BLaER1 treated with 17β-estradiol and CSF1 and Interleukin-3, amounts not matched to agents 10 nM and 100 nM (cell line): ENCODE data around the gene STON1.
"Not testable (repeated sequence)": the region's sequence is repeated elsewhere in the genome, so short reads cannot be mapped to it uniquely, and the experiment has no call there.

Experiments used
- H3K27ac ChIP-seq, 11 experiments: shearing (Covaris generic); formaldehyde crosslinking; 2 replicates each; pipeline ENCODE4 v1.8.1; 2022
- H3K27me3 ChIP-seq, 11 experiments: shearing (Covaris generic); formaldehyde crosslinking; 2 replicates each; pipeline ENCODE4 v1.8.1; 2022
- H3K36me3 ChIP-seq, 11 experiments: shearing (Covaris generic); formaldehyde crosslinking; 2 replicates each; pipeline ENCODE4 v1.8.1; 2022
- H3K4me1 ChIP-seq, 10 experiments: shearing (Covaris generic); formaldehyde crosslinking; 2 replicates each; pipeline ENCODE4 v1.8.1; 2022
- H3K4me2 ChIP-seq, 11 experiments: shearing (Covaris generic); formaldehyde crosslinking; 2 replicates each; pipeline ENCODE4 v1.8.1; 2022
- H3K4me3 ChIP-seq, 10 experiments: shearing (Covaris generic); formaldehyde crosslinking; 2 replicates each; pipeline ENCODE4 v1.8.1; 2022
- H3K9ac ChIP-seq, 11 experiments: shearing (Covaris generic); formaldehyde crosslinking; 2 replicates each; pipeline ENCODE4 v1.8.1; 2022
- H3K9me3 ChIP-seq, 11 experiments: shearing (Covaris generic); formaldehyde crosslinking; replicated peaks in 1 of 11; 2 replicates each; pipeline ENCODE4 v1.8.1; 2022
- H4K20me1 ChIP-seq, 11 experiments: shearing (Covaris generic); formaldehyde crosslinking; 2 replicates each; pipeline ENCODE4 v1.8.1; 2022
- Cebpa-rat ChIP-seq, 11 experiments: shearing (Covaris generic); IDR thresholded peaks; 2 replicates each; pipeline ENCODE4 v1.8.1; 2022

STON1 gene

GRCh38 chr2:48590017-48590416 lies 60.1 kb downstream of the STON1 start:
- 0 out of 20 replicates have a peak, but pooled peaks cover 0 to 5% (median 0%) of the 10 kb centered on the region in 10 experiments for H3K4me1 ChIP-seq
- TF ChIP-seq Cebpa-rat (IDR thresholded peaks at IDR 0.05), result no peak
- no peak overlapping the region for H3K4me2 ChIP-seq

GRCh38 chr2:48592067-48592466 lies 62.1 kb downstream of the STON1 start:
- H3K27me3 ChIP-seq, result no peaks in the 10 kb centered on the region
- no peak overlapping the region for H3K9ac ChIP-seq
- 0 out of 20 replicates have a peak, but pooled peaks cover 0 to 5% (median 0%) of the 10 kb centered on the region in 10 experiments for H3K4me1 ChIP-seq
- no peak overlapping the region for H3K4me2 ChIP-seq
- no peaks in the 10 kb centered on the region for H4K20me1 ChIP-seq
- no peaks in the 10 kb centered on the region for H3K9me3 ChIP-seq
- no peak overlapping the region for H3K27ac ChIP-seq
- no peaks in the 10 kb centered on the region; a peak in 1 of 22 replicates for H3K36me3 ChIP-seq
- H3K4me3 ChIP-seq, result no peak overlapping the region
- no peak for TF ChIP-seq Cebpa-rat (IDR thresholded peaks at IDR 0.05)

More at GRCh38 chr2:48590017-48590416, 60.1 kb downstream of the STON1 start:
- Histone ChIP-seq H3K36me3 (no peaks in the 10 kb centered on the region), H3K27me3 (no peaks in the 10 kb centered on the region), H4K20me1 (no peaks in the 10 kb centered on the region; a peak in 1 of 22 replicates), H3K9me3 (no peaks in the 10 kb centered on the region), H3K4me3 (no peak overlapping the region), H3K9ac (no peak overlapping the region), H3K27ac (no peak overlapping the region)

DNA sequence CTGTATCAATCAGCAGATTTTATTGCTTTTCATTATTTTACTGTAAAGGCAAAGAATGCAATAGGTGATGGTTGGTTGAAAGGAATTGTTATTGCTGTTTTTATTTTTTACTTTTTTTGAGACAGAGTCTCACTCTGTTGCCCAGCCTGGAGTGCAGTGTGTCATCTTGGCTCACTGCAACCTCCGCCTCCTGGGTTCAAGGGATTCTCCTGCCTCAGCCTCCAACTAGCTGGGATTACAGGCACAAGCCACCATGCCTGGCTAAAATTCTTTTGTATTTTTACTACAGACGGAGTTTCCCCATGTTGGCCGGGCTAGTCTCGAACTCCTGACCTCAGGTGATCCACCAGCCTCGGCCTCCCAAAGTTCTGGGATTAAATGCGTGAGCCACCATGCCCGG lies 66.8 kb downstream of the STON1 start:
- H3K27me3 ChIP-seq, H3K36me3 ChIP-seq, H3K4me3 ChIP-seq, H3K27ac ChIP-seq, H3K4me1 ChIP-seq, H3K9me3 ChIP-seq, H3K4me2 ChIP-seq, H3K9ac ChIP-seq, H4K20me1 ChIP-seq: not testable (repeated sequence)

- Histone ChIP-seq H3K4me1 (no peaks in the 10 kb centered on the region), H3K9me3 (no peaks in the 10 kb centered on the region), H4K20me1 (no peaks in the 10 kb centered on the region), H3K27me3 (no peaks in the 10 kb centered on the region), H3K27ac (no peak overlapping the region), H3K4me3 (no peak overlapping the region), H3K36me3 (no peaks in the 10 kb centered on the region; a peak in 1 of 22 replicates), H3K9ac (no peak overlapping the region; a peak in 1 of 22 replicates), H3K4me2 (no peak overlapping the region)
- no peak for TF ChIP-seq Cebpa-rat (IDR thresholded peaks at IDR 0.05)
Measured at GRCh38 chr2:48597492-48597891, 67.5 kb downstream of the STON1 start.

DNA sequence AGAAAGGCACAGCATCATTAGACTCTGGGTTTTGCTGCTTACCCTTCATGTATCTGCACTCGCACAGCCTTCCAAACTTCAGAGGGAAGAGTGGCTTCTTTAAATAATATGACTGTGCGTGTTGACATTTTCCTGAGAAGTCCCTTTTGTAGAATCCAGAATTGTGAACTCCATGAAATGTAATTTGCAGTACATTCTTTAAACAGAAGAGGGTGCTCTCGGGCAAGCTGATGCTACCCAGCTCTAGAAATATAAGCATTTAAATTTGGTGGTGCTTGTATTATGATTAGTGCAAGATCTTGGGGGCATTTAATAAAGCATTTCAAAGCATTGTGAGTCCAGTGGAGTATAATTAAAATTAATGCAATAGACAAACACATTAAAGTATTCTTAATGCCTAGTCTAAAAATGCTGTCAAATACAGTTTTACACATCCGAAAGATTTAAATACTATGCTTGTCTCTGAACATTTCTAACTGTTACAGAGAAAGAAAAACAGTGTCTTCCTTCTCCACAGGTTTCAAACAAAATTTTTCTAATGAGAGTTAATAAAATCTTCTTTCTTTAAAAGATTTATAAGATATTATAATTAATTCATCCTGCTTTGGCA lies 70.4 kb downstream of the STON1 start:
- Histone ChIP-seq H3K4me3 (no peak overlapping the region), H3K27me3 (no peaks in the 10 kb centered on the region), H3K27ac (no peak overlapping the region), H3K36me3 (no peaks in the 10 kb centered on the region; a peak in 1 of 22 replicates), H3K9me3 (no peaks in the 10 kb centered on the region), H3K9ac (no peak overlapping the region), H4K20me1 (no peaks in the 10 kb centered on the region), H3K4me2 (no peak overlapping the region), H3K4me1 (no peaks in the 10 kb centered on the region)
- no peak for TF ChIP-seq Cebpa-rat (IDR thresholded peaks at IDR 0.05)

DNA sequence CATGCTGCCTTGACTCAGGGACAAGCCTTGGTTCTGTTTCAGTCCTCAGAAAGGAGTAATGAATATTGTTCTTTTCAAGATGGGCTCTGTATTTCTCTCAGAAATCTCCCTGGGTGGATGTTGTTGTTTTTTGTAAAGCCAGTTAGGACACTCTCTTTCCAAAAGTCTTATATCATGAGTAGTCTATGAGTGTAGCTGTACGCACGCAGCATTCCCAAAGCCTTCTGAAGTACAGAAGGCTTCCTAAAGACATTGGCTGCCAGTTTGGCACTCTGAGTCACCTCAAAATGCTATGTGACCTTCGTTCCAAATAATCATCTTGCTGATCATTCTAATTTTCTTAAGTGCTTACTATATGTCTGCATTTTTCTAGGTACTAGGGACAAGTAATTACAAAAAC lies 71.0 kb downstream of the STON1 start:
- no peaks in the 10 kb centered on the region for H4K20me1 ChIP-seq
- no peak overlapping the region for H3K27ac ChIP-seq
- no peaks in the 10 kb centered on the region; a peak in 1 of 22 replicates for H3K36me3 ChIP-seq
- no peaks in the 10 kb centered on the region for H3K4me1 ChIP-seq
- no peak overlapping the region for H3K4me3 ChIP-seq
- TF ChIP-seq Cebpa-rat (IDR thresholded peaks at IDR 0.05), result no peak
- H3K9me3 ChIP-seq, result no peaks in the 10 kb centered on the region
- H3K9ac ChIP-seq, result no peak overlapping the region
- no peak overlapping the region for H3K4me2 ChIP-seq
- no peaks in the 10 kb centered on the region for H3K27me3 ChIP-seq

DNA sequence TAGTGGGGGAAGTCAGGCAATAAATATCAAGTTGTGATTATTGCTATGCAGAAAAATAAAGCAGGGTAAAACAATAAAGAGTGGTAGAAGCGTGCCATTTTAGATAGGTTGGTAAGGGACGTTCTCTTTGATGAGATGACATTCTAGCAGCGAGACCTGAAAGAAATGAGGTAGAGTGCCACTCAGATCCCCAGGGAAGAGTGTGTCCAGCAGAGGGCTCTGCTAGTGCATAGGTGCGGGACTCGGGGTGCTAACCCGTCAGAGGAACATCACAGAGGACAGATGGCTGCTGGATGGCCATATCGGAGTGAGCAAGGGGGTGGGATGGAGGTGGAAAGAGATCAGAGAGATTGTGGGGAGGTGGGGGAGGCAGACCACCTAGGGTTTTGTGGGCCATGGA lies 71.4 kb downstream of the STON1 start:
- no peaks in the 10 kb centered on the region for H3K27me3 ChIP-seq
- no peaks in the 10 kb centered on the region; a peak in 1 of 22 replicates for H3K36me3 ChIP-seq
- no peak overlapping the region for H3K4me3 ChIP-seq
- no peak overlapping the region for H3K9ac ChIP-seq
- no peak for TF ChIP-seq Cebpa-rat (IDR thresholded peaks at IDR 0.05)
- H3K4me1 ChIP-seq, result no peaks in the 10 kb centered on the region
- no peak overlapping the region for H3K4me2 ChIP-seq
- no peaks in the 10 kb centered on the region for H4K20me1 ChIP-seq
- H3K27ac ChIP-seq, result no peak overlapping the region
- no peaks in the 10 kb centered on the region for H3K9me3 ChIP-seq

DNA sequence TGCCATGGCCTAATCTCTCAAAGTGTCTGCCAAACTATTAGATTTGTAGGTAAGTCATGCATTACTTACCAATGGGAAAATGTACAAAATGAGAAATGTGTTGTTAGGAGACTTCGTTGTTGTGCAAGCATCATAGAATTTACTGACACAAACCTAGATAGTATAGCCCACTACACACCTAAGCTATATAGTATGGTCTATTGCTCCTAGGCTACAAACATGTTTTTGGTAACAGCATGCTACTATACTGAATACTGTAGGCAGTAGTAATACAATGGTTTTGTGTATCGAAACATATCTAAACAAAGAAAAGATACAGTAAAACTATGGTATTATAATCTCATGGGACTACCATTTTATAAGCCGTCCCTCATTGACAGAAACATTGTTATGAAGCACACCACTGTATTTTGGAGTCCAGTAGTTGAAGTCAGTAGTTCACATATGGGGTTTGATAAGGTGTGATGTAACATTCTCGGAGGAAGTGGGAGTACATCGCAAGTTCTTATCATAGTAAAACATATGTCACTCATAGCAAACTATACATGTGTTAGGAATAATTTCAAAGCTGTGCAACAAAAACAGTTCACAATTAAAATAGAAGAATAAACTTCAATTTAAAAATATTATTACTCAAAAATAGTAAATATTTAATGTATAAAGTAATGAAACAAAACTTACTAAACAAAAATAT lies 75.7 kb downstream of the STON1 start:
- no peak overlapping the region for H3K4me3 ChIP-seq
- H3K9ac ChIP-seq, result no peak overlapping the region
- H4K20me1 ChIP-seq, result no peaks in the 10 kb centered on the region
- H3K9me3 ChIP-seq, result no peaks in the 10 kb centered on the region
- H3K4me1 ChIP-seq, result no peaks in the 10 kb centered on the region
- H3K4me2 ChIP-seq, result no peak overlapping the region
- no peaks in the 10 kb centered on the region for H3K36me3 ChIP-seq
- TF ChIP-seq Cebpa-rat (IDR thresholded peaks at IDR 0.05), result no peak
- H3K27ac ChIP-seq, result no peak overlapping the region
- no peaks in the 10 kb centered on the region for H3K27me3 ChIP-seq

DNA sequence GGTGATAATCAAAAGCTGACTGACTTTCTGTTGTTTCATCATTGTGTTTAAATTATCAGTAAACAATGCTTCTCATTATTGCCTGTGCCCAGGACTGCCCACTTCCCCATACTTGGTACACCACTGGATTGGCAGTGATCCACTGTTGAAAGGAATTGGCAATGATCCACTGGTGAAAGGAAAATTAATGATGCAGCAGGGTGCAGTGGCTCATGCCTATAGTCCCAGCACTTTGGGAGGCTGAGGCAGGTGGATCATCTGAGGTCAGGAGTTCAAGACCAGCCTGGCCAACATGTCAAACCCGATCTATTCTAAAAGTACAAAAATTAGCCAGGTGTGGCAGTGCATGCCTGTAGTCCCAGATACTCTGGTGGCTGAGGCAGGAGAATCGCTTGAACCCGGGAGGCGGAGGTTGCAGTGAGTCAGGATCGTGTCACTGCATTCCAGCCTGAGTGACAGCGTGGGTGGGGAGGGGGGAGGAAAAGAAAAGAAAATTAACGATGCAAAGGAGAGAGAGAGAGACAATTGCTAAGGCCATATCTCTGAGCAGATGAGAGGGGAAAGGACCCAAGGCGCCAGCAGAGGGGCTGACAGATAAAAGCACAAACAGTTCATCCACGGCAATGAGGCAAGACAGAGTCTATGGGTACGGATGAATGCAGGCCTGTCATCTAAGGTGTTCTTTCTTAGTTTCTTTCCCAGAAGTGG lies 77.5 kb downstream of the STON1 start:
- Histone ChIP-seq H3K9me3 (no peaks in the 10 kb centered on the region), H3K27me3 (no peaks in the 10 kb centered on the region), H3K4me3 (no peak overlapping the region), H3K27ac (no peak overlapping the region), H3K4me1 (no peaks in the 10 kb centered on the region), H3K4me2 (no peak overlapping the region), H3K9ac (no peak overlapping the region), H4K20me1 (no peaks in the 10 kb centered on the region), H3K36me3 (no peaks in the 10 kb centered on the region)
- TF ChIP-seq Cebpa-rat (IDR thresholded peaks at IDR 0.05), result no peak
